HepG2 (cell line): ENCODE results near the gene RBMS2. TPM values are rescaled to one million over a fixed set of nuclear protein-coding genes. Genes with fewer than 3 reads are reported as not detected.

Experiments used
- AGO2 ChIP-seq: fragments of 200-400 bp; formaldehyde crosslinking; optimal IDR thresholded peaks from 2 replicates; pipeline ENCODE3; 2017; ENCODE audit warnings: mild to moderate bottlenecking, low read depth, low read length, moderate library complexity
- ARID4A ChIP-seq: sonication (generic); formaldehyde crosslinking; IDR thresholded peaks from 2 replicates; pipeline ENCODE4 v1.5.0; 2020; ENCODE audit warnings: mild to moderate bottlenecking, missing genetic modification reagents, borderline replicate concordance
- MAF1 ChIP-seq: sonication (generic); formaldehyde crosslinking; IDR thresholded peaks from 2 replicates; pipeline ENCODE4 v1.5.0; 2020; ENCODE audit warnings: missing genetic modification reagents, borderline replicate concordance
- POGK ChIP-seq: sonication (generic); formaldehyde crosslinking; conservative IDR thresholded peaks from 2 replicates; pipeline ENCODE4 v1.8.0; 2022; ENCODE audit warnings: mild to moderate bottlenecking, moderate library complexity, missing genetic modification reagents
- RFXANK ChIP-seq: IDR thresholded peaks from 2 replicates; pipeline ENCODE4 v1.6.1; 2016
- SP5 ChIP-seq: IDR thresholded peaks from 2 replicates; pipeline ENCODE4 v1.6.1; 2016; ENCODE audit warnings: low read depth, borderline replicate concordance
- TBX2 ChIP-seq: sonication (generic); formaldehyde crosslinking; IDR thresholded peaks from 2 replicates; pipeline ENCODE4 v1.5.0; 2020; ENCODE audit warnings: missing genetic modification reagents, mild to moderate bottlenecking, borderline replicate concordance
- ZC3H4 ChIP-seq: sonication (generic); formaldehyde crosslinking; IDR thresholded peaks from 2 replicates; pipeline ENCODE4 v1.4.0; 2020; ENCODE audit warnings: missing genetic modification reagents, borderline replicate concordance
- ZNF263 ChIP-seq: sonication (generic); formaldehyde crosslinking; IDR thresholded peaks from 2 replicates; pipeline ENCODE4 v1.4.0; 2020; ENCODE audit warnings: missing genetic modification reagents
- ZNF318 ChIP-seq: sonication (generic); formaldehyde crosslinking; IDR thresholded peaks from 2 replicates; pipeline ENCODE4 v1.4.0; 2020; ENCODE audit warnings: mild to moderate bottlenecking, missing genetic modification reagents
- polyA plus RNA-seq, 8 experiments: library from polyadenylated mRNA; depleted of rRNA in 3 of 8; stranded (reverse) in 7 of 8; unstranded in 1 of 8; fragments of >200 nt; fragmentation: Illumina TruSeq in 4 of 8; extraction: Trizol in 4 of 8; gene quantifications; 2 replicates each; pipeline versions ENCODE4 v1.2.1 to v1.2.3, GENCODE V29; 2011 to 2016; ENCODE audit warnings: low read depth in 4 of 8, missing spikeins in 1 of 8, mixed read lengths in 1 of 8; ENCODE audit not compliant: insufficient read depth in 1 of 8
- total RNA-seq, 5 experiments: library from RNA; depleted of rRNA; stranded (reverse); fragments of >200 nt; fragmentation: Illumina TruSeq; extraction: Trizol; gene quantifications; 2 replicates each; pipeline ENCODE4 v1.2.3, GENCODE V29; 2016; ENCODE audit warnings: low read depth in 1 of 5
- TF ChIP-seq, protein P1 (sequence below): sonication (generic); formaldehyde crosslinking; IDR thresholded peaks from 2 replicates; pipeline ENCODE4 v1.4.0; 2020; ENCODE audit warnings: missing genetic modification reagents, low read depth, mild to moderate bottlenecking, borderline replicate concordance

RBMS2 gene
- total and polyA plus RNA-seq, 2 of the 13 experiments (the other 11 are each of a cell fraction or from before 2014, with no cell fraction given): 0.53 to 7.4 TPM

DNA sequence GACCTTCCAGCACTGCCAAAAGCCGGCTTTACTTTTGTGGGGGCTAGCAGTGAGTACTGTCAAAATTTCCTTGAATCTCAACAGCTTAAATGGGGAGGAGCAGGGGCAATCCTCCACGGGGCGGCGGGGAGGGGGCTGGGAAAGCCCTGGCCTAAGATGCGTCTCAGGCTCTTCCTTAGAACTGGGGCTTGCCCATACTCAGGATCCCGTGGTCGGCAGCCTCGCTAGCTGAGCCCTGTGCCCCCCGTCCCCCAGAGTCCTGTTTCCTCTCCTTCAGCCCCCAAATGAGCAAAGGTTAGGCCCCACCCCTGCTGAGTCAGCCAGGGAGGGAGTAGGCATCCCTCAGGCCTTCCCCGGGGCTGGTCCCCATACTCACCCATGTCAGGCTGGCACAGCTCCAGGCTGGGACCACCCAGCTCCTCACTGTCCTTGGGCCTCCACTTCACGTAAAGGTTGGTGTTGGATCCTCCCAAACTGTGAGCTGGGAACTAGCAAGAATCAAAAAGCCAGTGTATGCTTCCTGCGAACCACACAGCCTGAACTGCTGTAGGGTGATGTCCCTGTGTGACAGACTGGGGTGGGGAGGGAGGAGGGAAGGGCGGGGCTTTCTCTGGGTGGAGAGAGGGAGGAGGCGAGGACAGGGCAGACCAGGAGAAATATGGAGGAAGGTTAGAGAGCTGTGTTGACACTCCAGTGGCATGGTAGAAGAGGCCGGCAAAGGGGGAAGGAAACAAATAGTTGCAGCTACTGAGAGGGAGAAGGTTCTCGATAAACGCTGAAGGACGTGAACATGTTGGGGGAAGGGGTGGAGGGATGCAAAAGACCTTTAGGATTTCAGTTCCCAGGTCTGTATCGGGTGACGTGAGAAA, 114.4 kb downstream of the RBMS2 start (continued):
- 0 out of 2 replicates have a peak, but pooled peaks have one; percentile 7 for TF ChIP-seq ZNF318 (CRISPR knock-in tag)
- TF ChIP-seq AGO2: no peak
- peak; percentile 5; the same call in 1 of the 2 replicates for TF ChIP-seq ZNF263 (CRISPR knock-in tag)
- no peak for TF ChIP-seq MAF1 (CRISPR knock-in tag)
- TF ChIP-seq SP5 (CRISPR knock-in tag): no peak
- TF ChIP-seq RFXANK (CRISPR knock-in tag): no peak
- TF ChIP-seq ARID4A (CRISPR knock-in tag): peak; percentile 23; the same call in 1 of the 2 replicates
- TF ChIP-seq, protein P1, sequence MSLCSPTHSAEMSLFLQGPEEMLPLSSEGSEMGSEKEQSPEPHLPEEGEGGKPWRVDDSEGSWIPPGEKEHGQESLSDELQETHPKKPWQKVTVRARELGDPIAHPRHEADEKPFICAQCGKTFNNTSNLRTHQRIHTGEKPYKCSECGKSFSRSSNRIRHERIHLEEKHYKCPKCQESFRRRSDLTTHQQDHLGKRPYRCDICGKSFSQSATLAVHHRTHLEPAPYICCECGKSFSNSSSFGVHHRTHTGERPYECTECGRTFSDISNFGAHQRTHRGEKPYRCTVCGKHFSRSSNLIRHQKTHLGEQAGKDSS: peak; percentile 46; the same call in 1 of the 2 replicates
- TF ChIP-seq TBX2 (CRISPR knock-in tag): no peak
- TF ChIP-seq ZC3H4 (CRISPR knock-in tag): peak; percentile 48; the same call in 1 of the 2 replicates
- peak; percentile 45; the same call in 1 of the 2 replicates for TF ChIP-seq POGK
